OCI-LY7 (cell line): Measurements from ENCODE around the gene DIS3L.

Experiments used
- CTCF ChIP-seq: fragments of 200-600 bp; sonication (generic); conservative IDR thresholded peaks from 2 replicates; pipeline ENCODE4 v1.5.1; 2014; ENCODE audit warnings: mild to moderate bottlenecking, antibody characterized with exemption, low read length, moderate library complexity, mixed read lengths
- EZH2phosphoT487 ChIP-seq: fragments of 200-600 bp; sonication (generic); IDR thresholded peaks from 2 replicates; pipeline ENCODE4 v1.6.1; 2018; ENCODE audit warnings: low read depth, borderline replicate concordance, mild to moderate bottlenecking, mixed run types, antibody characterized with exemption, low read length, moderate library complexity, mixed read lengths

- TF ChIP-seq CTCF (no peak), EZH2phosphoT487 (no peak)
Observed at GRCh38 chr15:66306381-66306780, 13.0 kb downstream of the DIS3L start.
